GM19468 (cell line): ENCODE data around the gene RIT1.
"Not testable (repeated sequence)": the region's sequence is repeated elsewhere in the genome, so short reads cannot be mapped to it uniquely, and the experiment has no call there.

Source experiments
- ATAC-seq: cut with Tn5 transposase; IDR thresholded peaks from one replicate; pipeline ENCODE4 v1.9.1; 2021; ENCODE audit warnings: mild to moderate bottlenecking, moderate library complexity, moderate number of reproducible peaks; ENCODE audit not compliant: unreplicated experiment; ENCODE audit errors: extremely low read depth

The RIT1 gene

DNA sequence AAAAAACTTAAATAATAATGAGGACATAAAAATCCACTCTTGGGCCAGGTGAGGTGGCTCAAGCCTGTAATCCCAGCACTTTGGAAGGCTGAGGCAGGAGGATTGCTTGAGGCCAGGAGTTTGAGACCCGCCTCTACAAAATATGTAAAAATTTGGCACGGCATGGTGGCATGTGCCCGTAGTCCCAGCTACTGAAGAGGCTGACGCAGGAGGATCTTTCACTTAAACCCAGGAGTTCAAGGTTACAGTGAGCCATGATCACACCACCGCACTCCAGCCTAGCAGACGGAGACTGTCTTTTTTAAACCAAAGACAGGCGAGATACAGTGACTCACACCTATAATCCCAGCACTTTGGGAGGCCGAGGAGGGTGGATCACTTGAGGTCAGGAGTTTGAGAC is 14.7 kb downstream of the RIT1 start:
- ATAC-seq = not testable (repeated sequence)

DNA sequence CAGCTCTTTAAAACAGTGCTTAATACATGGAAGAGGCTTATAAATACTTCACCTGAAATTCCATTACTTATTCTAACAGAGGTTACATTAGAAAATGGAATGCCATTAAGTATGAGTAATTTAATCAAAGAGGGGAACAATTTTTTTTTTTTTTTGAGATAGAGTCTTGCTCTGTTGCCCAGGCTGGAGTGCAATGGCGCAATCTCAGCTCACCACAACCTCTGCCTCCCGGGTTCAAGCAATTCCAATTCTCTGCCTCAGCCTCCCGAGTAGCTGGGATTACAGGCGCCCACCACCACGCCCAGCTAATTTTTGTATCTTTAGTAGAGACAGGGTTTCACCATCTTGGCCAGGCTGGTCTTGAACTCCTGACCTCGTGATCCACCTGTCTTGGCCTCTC is 15.5 kb downstream of the RIT1 start:
- not testable (repeated sequence) for ATAC-seq

DNA sequence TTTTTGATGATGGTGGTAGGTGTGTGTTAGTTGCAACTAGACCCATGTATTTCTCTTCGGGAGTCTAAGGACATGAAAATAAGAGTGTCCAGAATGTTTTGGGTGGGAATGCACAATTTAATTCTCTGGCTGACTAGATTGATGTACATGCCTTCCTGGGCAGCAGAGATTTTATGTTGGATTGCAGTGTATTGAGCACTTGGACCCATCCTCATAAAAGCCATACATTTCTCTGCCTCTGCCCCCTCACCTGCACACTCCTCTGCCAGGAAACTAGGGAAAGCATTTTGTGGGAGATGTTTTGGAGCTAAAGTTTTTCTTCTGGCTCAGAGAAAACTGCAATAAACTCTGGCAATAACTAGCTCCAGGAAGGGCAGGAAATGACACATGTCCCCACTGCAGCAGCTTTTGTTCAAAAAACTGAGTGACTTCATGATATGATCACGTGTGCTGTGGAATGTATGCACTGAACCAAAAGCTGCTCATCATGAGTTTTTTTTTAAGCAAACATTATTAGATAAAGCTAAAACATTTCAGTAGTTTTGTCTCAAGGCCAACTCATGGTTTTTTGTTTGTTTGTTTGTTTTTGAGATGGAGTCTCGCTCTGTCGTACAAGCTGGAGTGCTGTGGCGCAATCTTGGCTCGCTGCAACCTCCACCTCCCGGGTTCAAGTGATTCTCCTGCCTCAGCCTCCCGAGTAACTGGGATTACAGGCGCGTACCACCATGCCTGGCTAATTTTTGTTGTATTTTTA is 17.6 kb downstream of the RIT1 start:
- no peak for ATAC-seq

DNA sequence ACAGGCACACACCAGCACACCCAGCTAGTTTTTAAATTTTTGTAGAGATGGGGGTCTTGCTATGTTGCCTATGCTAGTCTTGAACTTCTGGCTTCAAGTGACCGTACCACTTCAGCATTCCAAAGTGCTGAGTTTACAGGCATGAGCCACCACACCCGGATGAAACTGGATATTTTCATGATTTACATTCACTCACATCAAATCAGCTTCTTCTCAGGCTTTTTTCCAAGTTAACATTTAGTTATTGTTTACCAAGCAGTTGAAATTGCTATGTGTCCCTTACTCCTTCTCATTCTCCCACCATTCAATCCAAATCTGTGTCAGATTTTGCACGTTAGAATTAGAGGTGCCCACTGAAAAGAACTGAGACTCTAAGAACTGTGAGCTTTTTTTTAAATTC is 18.4 kb downstream of the RIT1 start:
- ATAC-seq = no peak

DNA sequence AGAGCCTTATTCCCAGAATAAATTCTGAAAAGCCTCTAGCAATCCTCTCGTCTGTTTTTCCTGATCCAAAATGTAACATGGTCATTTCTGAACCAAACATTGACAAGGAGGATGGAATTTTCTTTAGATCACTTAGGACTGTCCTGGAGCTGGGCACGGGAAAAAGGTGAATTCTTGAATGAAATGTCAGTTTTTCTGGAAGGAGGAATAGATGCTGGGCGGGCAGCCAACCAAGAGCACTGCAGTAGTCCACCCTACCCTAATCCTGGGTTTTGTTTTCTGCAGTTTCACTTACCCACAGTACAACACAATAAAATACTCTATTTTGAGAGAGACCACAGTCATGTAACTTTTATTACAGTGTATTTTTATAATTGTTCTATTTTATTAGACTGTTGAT is 20.9 kb downstream of the RIT1 start:
- ATAC-seq = no peak

DNA sequence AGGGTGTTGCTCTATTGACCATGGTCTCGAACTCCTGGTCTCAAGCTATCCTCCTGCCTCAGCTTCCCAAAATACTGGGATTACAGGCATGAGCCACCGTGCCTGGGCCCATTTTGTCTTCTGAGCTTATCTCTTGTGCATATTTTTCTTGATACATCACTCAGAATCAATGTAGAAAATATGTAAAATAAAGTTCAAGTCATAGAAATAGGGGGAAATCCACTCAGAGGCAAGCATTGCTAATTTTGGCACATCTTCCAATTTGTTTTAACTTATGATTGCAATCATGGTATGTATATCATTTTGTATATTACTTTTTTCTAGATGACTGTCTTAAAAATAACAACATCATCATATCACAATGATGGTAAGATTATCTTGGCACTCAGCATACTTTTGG is 21.6 kb downstream of the RIT1 start:
- no peak for ATAC-seq

DNA sequence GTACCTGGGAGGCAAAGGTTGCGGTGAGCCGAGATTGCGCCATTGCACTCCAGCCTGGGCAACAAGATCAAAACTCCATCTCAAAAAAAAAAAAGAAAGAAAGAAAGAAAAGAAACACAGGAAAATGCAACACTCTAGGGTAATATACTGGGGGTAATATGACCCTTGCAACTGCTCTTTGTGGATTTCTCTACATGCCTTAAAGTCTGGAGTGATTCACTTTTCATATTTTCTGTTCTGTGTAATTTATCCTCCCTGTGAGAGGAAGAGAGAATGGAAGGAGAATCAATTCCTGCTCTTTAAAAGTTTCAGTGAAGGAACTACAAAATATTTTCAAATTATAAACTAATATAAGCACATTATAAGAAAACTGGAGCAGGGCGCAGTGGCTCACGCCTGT is 22.7 kb downstream of the RIT1 start:
- no peak for ATAC-seq

DNA sequence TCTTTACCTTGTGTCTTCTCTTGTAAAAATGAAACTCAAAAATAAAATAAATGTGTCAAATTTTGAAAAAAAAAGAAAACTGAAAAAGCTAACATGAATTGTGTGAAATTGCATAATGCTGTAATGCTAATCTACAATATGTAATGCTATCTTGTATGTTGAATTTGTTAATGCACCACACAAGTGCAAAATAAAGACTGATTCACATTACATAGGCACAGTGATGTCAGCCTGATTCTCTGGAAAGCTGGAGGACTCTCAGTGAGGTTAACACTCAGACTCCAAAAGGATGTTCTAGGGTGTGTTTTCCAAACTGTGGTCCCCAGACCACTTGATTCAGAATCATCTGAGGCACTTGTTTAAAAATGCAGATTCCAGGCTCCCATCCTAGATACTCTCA is 26.2 kb downstream of the RIT1 start:
- ATAC-seq = no peak

DNA sequence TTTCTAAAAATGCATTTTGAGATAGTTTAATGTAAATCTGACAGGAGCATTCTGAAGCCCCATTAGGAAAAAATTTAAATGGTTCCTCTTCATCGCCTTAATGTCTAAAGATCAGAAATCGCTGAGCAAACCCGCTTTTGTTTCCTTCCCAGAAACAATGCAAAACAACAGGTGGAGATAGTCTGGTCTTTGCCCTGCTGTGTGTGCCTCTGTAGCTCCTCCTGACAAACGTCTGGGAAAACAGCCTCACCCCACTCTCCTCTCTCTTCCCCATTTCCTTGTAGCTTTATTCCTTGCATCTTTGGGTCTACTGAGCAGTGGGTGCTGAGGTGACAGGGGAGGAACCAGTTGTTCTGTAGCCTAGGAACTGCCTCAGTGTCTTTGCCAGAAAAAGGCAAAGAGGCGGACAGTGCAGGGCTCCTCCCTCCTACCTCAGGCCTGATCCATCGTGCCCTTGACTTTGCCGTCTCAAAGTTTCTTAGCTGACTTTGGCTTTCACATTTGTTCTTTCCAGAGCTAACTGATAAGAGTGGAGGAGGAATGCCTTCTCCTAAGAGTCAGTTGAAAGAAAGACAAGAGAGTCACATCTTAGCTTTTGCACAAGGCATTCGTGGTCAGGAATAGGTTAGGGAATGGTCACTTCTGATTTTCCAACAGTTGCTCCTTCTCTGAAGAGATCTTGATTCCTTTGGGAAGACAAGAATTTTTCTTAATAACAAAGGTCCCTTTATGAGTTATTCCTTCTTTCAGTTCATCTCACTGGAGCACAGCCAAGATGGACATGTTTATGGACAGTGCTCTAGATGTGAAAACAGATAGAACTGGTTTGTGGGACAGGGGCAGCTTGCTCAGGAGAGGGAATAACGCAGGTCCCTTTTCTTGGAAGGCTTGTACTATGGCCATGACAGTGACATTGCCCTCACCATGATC is 26.9 kb downstream of the RIT1 start:
- no peak for ATAC-seq

DNA sequence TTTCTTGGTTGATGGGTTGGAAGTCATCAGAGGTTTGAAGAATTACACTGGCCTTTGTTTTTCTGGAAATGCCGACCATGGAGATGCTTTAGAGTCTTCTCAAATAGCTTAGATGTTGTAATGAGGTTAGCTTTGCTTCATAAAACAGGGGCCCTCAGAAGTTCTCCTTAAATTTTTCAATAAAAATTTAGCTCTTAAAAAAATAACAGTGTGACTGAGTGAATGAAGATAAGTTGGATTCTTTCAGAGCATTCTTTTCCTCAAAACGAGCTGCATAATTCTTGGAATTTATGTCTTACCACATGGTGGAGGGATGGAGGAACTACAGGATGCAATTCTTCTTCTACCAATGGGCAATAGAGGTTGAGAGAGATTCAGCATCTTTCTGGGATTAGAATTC is 28.4 kb downstream of the RIT1 start:
- no peak for ATAC-seq

DNA sequence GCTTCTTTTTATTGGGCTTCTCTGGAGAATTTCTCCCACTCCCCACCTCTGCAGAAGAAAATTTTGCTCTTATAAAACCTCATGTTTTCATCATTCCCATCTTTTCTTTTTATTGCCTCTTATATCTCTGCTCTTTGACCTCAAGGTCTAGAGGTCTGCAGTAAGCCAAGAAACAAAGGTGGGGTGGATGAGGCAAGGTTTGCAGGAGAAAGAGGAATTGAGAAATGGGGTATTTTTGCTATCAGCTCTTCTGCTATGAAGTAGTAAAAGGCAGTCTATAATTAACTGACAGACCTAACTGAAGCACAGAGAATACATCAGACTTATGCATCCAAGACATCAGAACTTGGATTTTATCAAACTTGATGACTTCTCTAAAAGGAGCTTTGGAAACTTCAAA is 28.9 kb downstream of the RIT1 start:
- no peak for ATAC-seq

DNA sequence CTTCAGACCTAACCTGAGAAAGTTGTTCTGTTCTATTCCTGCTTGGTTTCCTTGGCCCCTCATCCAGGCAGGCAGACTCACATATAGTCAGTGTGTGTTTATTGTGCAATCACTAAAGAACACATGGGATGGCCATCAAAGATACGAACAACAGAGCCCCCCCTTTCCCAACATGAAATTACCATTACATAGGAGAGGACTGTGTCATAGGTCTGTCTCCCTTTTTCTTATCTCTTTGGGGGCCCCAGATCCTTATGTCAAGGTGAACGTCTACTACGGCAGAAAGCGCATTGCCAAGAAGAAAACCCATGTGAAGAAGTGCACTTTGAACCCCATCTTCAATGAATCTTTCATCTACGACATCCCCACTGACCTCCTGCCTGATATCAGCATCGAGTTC is 30.2 kb downstream of the RIT1 start:
- ATAC-seq = no peak

DNA sequence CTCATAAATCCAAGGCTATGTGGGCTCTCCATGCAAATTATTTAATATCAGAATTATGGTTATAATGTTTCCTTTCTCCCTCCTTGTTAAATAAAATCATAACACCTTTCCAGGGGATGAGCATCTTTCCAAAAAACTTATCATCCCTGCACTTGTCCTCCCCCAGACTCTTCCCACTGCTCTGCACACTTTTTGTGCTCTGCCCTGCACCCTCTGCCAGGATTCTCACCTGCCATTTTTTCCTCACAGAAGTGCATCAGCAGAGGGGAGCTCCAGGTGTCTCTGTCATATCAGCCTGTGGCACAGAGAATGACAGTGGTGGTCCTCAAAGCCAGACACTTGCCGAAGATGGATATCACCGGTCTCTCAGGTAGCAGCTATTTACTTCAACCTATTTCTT is 30.9 kb downstream of the RIT1 start:
- no peak for ATAC-seq

DNA sequence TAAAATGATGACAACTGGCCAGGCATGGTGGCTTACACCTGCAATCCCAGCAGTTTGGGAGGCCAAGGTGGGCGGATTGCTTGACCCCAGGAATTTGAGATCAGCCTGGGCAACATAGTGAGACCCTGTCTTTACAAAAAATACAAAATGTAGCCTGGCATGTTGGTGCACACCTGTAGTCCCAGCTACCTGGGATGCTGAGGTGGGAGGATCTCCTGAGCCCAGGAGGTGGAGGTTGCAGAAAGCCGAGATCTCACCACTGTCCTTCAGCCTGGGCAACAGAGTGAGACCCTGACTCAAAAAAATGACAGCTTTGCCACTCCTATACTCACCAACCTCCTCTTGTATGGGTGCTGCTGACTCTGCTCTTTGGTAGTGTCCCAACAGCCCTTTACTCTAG is 33.2 kb downstream of the RIT1 start:
- no peak for ATAC-seq

DNA sequence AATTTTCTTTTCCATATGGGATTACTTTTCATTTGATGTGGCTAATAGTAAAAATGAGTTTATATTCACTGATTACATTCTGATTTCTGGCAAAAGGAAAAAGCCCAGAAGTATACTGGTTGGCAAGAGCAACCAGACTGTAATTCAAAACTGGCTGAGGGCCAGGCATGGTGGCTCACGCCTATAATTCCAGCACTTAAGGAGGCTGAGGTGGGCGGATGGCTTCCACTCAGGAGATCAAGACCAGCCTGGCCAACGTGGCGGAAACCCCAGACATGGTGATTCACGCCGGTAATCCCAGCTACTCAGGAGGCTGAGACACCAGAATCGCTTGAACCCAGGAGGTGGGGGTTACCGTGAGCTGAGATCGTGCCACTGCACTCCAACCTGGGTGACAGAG is 37.3 kb downstream of the RIT1 start:
- ATAC-seq = no peak

DNA sequence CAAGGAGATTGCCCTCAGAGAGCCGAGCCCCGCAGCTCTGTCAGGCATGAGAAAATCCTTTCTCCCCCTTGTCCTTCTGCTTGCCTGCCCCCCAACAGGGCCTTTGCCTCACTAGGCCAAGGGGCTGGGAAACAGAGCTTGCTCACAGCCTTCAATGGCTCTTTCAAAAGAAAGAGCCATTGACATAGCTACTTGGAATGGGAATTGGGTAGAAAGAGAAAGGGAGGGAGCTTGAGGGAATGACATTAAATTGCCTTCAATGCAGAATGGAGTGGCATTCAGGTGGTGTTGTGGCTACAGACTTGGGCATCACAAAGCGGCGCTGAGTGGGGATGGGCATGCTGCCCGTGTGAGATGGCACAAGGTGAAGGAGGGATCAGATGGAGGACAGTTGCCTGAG is 38.6 kb downstream of the RIT1 start:
- ATAC-seq = no peak

DNA sequence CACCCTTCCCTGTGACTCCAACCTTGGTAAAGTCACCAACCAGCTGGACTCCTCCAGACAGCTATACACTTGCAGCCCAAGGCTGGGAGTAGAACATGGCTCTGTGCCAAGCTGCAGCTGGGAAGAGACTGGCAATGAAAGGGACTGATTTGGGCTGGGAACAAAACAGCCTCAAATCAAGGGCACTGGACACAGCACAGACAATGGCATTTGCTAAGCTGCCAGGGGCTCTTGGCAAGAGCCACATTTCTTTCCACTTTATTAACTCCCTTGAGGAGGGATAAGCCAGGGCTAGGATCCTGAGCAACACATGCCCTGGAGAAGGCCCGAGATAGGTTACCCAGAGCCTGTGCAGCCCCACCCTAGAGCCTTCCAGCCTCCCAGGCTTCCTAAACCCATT is 39.8 kb downstream of the RIT1 start:
- ATAC-seq = no peak

DNA sequence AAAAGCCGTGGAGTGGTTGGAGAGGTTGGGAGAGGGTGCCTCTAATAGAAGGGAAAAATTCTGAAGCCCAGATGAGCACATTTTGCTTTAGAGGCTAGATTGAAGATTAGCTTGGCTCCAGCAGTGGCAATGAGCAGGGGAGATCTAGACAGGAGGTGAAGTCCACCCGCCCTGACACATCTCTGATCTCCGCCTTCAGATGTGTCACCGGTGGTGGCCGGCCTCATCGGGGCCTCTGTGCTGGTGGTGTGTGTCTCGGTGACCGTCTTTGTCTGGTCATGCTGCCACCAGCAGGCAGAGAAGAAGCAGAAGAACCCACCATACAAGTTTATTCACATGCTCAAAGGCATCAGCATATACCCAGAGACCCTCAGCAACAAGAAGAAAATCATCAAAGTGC is 43.4 kb downstream of the RIT1 start:
- no peak for ATAC-seq

DNA sequence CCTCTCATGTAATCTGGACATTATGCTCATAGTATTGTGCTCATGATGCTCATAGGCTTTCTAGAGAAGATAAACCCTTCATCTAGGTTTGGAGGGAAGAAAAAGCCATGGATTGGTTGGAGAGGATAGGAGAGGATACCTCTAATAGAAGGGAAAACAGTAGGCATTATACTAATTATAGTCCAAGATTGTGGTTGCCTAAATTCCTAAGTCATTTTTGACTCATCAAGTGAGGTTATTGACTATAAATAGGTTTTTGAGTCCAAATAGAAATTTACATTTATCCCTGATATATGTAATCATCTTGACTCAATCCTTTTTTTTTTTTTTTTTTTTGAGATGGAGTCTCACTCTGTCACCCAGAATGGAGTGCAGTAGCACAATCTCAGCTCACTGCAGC is 46.8 kb downstream of the RIT1 start:
- ATAC-seq = no peak

DNA sequence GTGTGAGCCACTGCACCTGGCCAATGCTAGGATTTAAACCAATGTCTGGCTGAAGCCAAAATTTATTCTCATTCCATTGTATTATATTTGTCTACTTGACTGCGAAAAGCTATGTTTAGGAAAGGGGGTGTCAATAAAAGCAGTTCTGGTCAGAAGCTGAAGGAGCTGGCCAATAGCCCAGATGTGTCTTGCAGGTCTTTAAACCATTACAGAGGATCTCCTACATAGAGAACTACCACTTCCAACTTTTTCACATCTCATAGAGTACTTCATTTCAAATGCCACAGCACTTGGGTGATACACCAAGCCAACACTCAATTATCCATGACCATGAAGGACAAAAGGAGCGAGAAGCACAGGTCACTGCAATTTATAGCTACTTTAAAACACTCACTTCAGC is 49.3 kb downstream of the RIT1 start:
- no peak for ATAC-seq

DNA sequence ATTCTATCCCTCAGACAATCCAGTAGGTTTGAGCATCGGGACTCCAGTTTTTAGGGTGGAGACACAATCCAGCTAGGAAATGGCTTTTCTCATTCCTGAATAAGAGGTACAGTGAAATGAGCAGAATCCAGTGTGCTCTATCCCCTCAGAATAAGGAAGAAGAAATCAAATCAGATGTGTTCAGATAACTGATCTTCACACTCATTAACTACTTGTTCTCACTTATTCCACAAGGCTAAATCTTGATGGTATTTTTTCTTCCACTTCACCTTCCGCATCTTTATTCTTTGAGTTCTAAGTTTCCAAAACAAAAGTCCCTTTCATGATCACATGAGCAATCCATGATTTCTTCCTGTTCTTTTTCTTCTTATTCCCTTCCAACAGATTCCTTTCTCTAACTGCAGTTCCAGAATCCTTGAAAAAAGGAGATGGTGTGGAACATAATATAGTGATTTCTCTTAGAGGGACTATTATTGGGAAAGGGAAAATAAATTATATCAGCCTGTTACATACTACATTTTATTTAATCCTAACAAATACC is 50.1 kb downstream of the RIT1 start:
- ATAC-seq = no peak
